ENCODE data around the gene C9orf43. TPM values are rescaled to one million over a fixed set of nuclear protein-coding genes. Genes with fewer than 3 reads are reported as not detected.

Gene C9orf43
- total and polyA plus RNA-seq, 2 donors (not counting 3 experiments of a cell fraction or from before 2014, with no cell fraction given): 0.25 to 0.66 TPM

GRCh38 chr9:113471143-113471542 is 60.6 kb downstream of the C9orf43 start:
- no peak overlapping the region for H3K4me2 ChIP-seq (ENCODE audit: insufficient read depth, low read length)
- H3K4me1 ChIP-seq (ENCODE audit: control insufficient read depth, extremely low read depth, insufficient read depth, low read length): no peaks in the 10 kb centered on the region
- dilution Hi-C loops (cut with MboI; ENCODE audit: extremely low pct_ligation_motif_present, low sequenced_read_pairs): no loop called here
- no peaks in the 10 kb centered on the region for H4K20me1 ChIP-seq (replicated peaks; ENCODE audit: control insufficient read depth, extremely low read depth, insufficient read depth, low read length)
- intact Hi-C loops (cut with micrococcal nuclease): no loop called here
- no peak for DNase-seq (ENCODE audit: low read depth, low spot score)
- no peak overlapping the region for H3K4me3 ChIP-seq (replicated peaks in 1 of 3; ENCODE audit: insufficient read depth in 1 of 3, low read depth in 1 of 3, low read length in 3 of 3)
- no peak overlapping the region for H2AFZ ChIP-seq (ENCODE audit: low read depth, low read length)
- FAIRE-seq: no peak
- no peak overlapping the region for H3K27ac ChIP-seq (ENCODE audit: insufficient read depth, low read depth, low read length)
- H3K9ac ChIP-seq (replicated peaks; ENCODE audit: extremely low read depth, insufficient read depth, low read length): no peak overlapping the region
- no peaks in the 10 kb centered on the region for H3K36me3 ChIP-seq (ENCODE audit: control insufficient read depth in 2 of 2, extremely low read depth in 1 of 2, insufficient read depth in 2 of 2, low read length in 2 of 2)
- H3K9me1 ChIP-seq (replicated peaks; ENCODE audit: control insufficient read depth, extremely low read depth, insufficient read depth, low read length): no peaks in the 10 kb centered on the region
- H3K9me3 ChIP-seq (replicated peaks; ENCODE audit: control insufficient read depth, insufficient read depth, low read length): no peaks in the 10 kb centered on the region
- no peak for TF ChIP-seq EZH2 (IDR thresholded peaks at IDR 0.05; ENCODE audit: borderline replicate concordance, low read depth, low read length, severe bottlenecking)
- no peak for TF ChIP-seq GATA2 (IDR thresholded peaks at IDR 0.05; ENCODE audit: insufficient read depth, insufficient read length, low read depth, low read length)
- no peak for TF ChIP-seq FOS (IDR thresholded peaks at IDR 0.05; ENCODE audit: borderline replicate concordance, insufficient read depth, low read length)
- no peak for TF ChIP-seq POLR2A (IDR thresholded peaks at IDR 0.05; ENCODE audit: low read depth, low read length)
- no peaks in the 10 kb centered on the region for H3K27me3 ChIP-seq (ENCODE audit: control insufficient read depth in 2 of 2, insufficient read depth in 2 of 2, low read length in 2 of 2)
- ChIA-PET POLR2A (interaction anchor here (0.7 to 0.9 kb wide), 2 partner anchors 13 to 16 kb away, joined by 3 read pairs; no protein-coding TSS in a partner anchor), CTCF (interaction anchor here (0.8 to 1.3 kb wide), 5 partner anchors 16 to 55 kb away, joined by 3 to 4 read pairs (median 3); no protein-coding TSS in a partner anchor)
- H3K79me2 ChIP-seq (ENCODE audit: control insufficient read depth, insufficient read depth, low read length): no peaks in the 10 kb centered on the region
- no TSS peak for BruUV-seq (replicated peaks)

GRCh38 chr9:113471566-113471965 is 61.0 kb downstream of the C9orf43 start:
- Histone ChIP-seq H3K27ac (ENCODE audit: insufficient read depth, low read depth, low read length) (no peak overlapping the region), H4K20me1 (replicated peaks; ENCODE audit: control insufficient read depth, extremely low read depth, insufficient read depth, low read length) (no peaks in the 10 kb centered on the region), H3K79me2 (ENCODE audit: control insufficient read depth, insufficient read depth, low read length) (no peaks in the 10 kb centered on the region), H3K4me2 (ENCODE audit: insufficient read depth, low read length) (no peak overlapping the region), H3K36me3 (ENCODE audit: control insufficient read depth in 2 of 2, extremely low read depth in 1 of 2, insufficient read depth in 2 of 2, low read length in 2 of 2) (no peaks in the 10 kb centered on the region), H3K9ac (replicated peaks; ENCODE audit: extremely low read depth, insufficient read depth, low read length) (no peak overlapping the region), H3K4me1 (ENCODE audit: control insufficient read depth, extremely low read depth, insufficient read depth, low read length) (no peaks in the 10 kb centered on the region), H2AFZ (ENCODE audit: low read depth, low read length) (no peak overlapping the region), H3K4me3 (replicated peaks in 1 of 3; ENCODE audit: insufficient read depth in 1 of 3, low read depth in 1 of 3, low read length in 3 of 3) (no peak overlapping the region), H3K9me3 (replicated peaks; ENCODE audit: control insufficient read depth, insufficient read depth, low read length) (no peaks in the 10 kb centered on the region), H3K9me1 (replicated peaks; ENCODE audit: control insufficient read depth, extremely low read depth, insufficient read depth, low read length) (no peaks in the 10 kb centered on the region), H3K27me3 (ENCODE audit: control insufficient read depth in 2 of 2, insufficient read depth in 2 of 2, low read length in 2 of 2) (no peaks in the 10 kb centered on the region)
- dilution Hi-C loops (cut with MboI; ENCODE audit: extremely low pct_ligation_motif_present, low sequenced_read_pairs): no loop called here
- no peak for FAIRE-seq
- CTCF ChIA-PET: interaction anchor here (0.8 to 0.9 kb wide), 2 partner anchors 17 to 24 kb away, joined by 3 to 4 read pairs; no protein-coding TSS in a partner anchor
- intact Hi-C loops (cut with micrococcal nuclease): no loop called here
- POLR2A ChIA-PET: interaction anchor here (0.7 to 0.9 kb wide), 2 partner anchors 12 to 17 kb away, joined by 3 read pairs; no protein-coding TSS in a partner anchor
- TF ChIP-seq CTCF (IDR thresholded peaks at IDR 0.05; ENCODE audit: extremely low read depth in 1 of 2, insufficient read depth in 1 of 2, low read depth in 1 of 2, low read length in 2 of 2) (no peak), MAX (IDR thresholded peaks at IDR 0.05; ENCODE audit: insufficient read depth, insufficient read length) (no peak), GATA2 (IDR thresholded peaks at IDR 0.05; ENCODE audit: insufficient read depth, insufficient read length, low read depth, low read length) (no peak), FOS (IDR thresholded peaks at IDR 0.05; ENCODE audit: borderline replicate concordance, insufficient read depth, low read length) (no peak), POLR2AphosphoS5 (IDR thresholded peaks at IDR 0.05; ENCODE audit: insufficient read depth, low read depth, low read length) (no peak), MYC (IDR thresholded peaks at IDR 0.05; ENCODE audit: low read depth, low read length) (no peak), JUN (IDR thresholded peaks at IDR 0.05; ENCODE audit: borderline replicate concordance, insufficient read depth, insufficient read length, low read depth) (no peak), EZH2 (IDR thresholded peaks at IDR 0.05; ENCODE audit: borderline replicate concordance, low read depth, low read length, severe bottlenecking) (no peak), POLR2A (IDR thresholded peaks at IDR 0.05; ENCODE audit: low read depth, low read length) (no peak)
- no peak for DNase-seq (ENCODE audit: low read depth, low spot score)
- no TSS peak for BruUV-seq (replicated peaks)
